HG03439 (cell line): ENCODE results near the gene TMTC4.
"Not testable (repeated sequence)": the region's sequence is repeated elsewhere in the genome, so short reads cannot be mapped to it uniquely, and the experiment has no call there.

ENCODE experiments used
- ATAC-seq: cut with Tn5 transposase; IDR thresholded peaks from one replicate; pipeline ENCODE4 v1.9.1; 2021; ENCODE audit warnings: mild to moderate bottlenecking, moderate library complexity; ENCODE audit not compliant: unreplicated experiment

The TMTC4 gene

DNA sequence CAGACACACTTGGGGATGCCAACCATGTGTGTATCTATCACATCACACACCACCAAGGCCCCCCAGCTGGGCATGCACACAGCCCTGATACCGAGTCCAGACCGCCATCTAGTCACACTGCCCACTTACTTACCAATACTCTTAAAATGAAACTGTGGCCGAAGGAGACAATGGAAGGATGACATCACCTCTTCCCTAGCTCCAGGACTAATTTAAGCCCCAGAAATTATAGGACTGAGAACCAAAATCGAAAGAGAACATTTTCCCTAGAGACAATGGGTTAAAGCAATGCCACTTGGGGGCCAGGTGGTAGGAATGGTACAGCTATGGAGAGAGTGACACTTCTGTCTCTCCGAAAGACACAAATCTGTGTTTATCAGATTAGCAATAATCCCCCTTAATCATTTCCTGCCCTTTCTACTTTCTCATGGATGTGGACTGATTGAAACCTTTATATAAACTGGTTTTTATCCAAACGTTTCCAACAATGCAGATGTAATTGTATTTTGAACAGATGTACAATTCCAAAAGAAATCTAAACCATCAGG lies 85.3 kb downstream of the TMTC4 start:
- ATAC-seq, result no peak

DNA sequence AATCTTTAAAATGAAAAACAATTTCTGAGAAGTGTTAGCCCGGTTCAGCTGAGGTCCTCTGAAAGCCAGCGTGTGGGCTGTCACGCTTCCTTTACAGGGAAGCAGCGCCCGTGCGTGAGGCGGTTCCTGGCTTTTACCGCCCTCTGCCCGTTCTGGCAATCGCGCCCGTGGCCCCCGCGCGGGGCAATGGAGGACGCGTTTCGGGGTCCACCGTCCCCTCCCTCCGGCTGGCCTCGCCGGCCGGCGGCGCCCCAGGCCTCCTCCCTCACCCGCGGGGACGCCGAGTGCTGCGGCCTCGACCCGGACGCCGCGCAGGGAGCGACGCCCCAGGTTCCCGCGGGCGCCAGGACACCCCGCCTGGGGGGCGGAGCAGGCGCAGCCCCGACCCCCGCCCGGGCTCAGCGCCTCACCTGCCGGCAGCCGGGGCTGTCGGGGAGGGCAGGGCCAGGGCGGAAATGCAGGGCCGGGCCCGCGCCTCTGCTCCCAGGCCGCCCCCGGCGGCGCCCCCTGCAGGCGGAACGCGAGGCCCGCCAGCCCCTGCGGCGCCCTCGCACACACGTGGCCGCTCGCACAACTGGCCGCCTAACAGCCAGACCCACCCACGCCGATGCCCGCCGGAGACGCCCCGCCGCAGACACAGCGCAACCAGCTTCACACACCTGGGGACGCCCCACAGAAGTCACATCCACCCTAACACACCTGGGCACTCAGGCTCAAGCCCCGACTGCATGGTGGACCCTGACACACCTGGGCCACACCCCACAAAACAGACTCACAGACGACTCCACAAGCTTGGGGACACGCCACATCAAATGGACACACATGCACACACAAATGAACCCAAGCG lies 86.0 kb downstream of the TMTC4 start, which contains the start of gene GGACT:
TSS of gene GGACT (minus strand) at position 459 of the 847 bp plus-strand sequence. CDS start 56,198 bp downstream, outside the sequence.
- peak; percentile 97 for ATAC-seq

DNA sequence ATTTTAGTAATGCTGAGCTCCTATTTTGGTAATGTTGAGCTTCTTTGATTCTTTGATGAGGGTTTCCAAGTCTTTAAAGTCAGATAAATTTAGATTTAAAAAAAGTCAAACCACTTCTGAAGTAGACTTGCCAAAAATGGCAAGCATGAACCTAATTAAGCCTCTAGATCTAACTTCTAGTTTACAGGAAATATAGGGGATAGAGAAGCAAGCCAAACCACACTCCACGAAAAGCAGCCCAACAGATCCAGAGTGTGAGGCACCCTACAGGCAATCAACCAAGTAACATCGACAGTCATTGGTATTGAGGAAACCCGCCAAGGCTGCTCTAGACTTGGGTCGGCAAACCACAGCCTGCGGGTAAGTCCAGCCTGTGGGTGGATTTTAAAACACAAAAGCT lies 89.7 kb downstream of the TMTC4 start:
- no peak for ATAC-seq

DNA sequence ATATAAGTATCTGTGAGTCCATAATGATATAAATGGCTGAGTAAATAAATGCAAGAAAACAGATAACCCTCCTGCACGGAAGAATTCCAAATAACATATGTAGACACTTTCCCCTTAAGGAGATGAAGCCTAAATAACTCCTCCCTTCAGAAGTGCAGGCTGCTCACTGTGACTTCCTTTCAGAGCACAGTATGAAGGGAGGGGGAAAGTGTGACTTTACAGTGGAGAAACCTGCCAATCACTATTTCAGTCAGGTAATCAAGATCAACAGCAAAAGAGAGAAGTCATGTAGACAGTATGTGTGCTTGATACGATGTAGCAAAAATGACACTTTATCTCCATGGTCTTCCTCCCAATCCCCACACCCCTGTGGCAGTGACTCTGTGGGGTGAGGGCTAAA lies 93.1 kb downstream of the TMTC4 start:
- ATAC-seq, result no peak

DNA sequence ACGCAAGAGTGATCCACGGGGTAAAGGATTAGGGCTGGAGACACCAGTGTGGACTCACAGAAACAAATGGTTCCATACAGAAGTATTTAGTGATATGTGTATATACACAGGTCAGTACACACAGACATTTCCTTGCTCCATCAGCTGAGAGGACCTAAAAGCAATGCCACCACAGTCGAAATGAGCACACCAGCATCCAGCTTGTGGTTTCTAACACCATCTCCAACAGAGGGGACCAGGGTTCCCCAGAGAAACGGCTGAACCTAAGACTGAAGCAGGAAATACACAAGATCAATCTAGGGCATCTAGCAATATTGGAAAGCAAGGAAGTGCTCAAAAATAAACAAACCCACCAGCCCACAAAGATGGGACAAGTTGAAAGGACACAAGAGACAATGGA lies 93.6 kb downstream of the TMTC4 start:
- ATAC-seq, result no peak

DNA sequence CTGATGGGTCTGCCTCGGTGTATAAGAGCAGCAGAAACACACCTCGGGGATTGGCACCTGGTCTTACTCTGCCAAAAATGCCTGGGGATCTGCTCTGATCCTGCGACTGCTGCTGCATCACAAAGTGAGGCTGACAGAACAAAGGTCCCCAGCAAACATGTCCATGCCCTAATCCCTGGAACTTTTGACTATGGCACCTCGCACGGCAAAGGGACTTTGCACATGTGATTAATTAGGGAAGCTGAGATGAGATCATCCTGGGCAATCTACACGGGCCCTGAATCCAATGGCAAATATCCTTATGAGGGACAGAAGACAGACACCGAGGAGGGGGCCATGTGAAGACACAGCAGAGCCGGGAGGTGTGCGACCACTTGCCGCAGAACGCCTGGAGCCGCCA lies 94.5 kb downstream of the TMTC4 start:
- ATAC-seq, result no peak

DNA sequence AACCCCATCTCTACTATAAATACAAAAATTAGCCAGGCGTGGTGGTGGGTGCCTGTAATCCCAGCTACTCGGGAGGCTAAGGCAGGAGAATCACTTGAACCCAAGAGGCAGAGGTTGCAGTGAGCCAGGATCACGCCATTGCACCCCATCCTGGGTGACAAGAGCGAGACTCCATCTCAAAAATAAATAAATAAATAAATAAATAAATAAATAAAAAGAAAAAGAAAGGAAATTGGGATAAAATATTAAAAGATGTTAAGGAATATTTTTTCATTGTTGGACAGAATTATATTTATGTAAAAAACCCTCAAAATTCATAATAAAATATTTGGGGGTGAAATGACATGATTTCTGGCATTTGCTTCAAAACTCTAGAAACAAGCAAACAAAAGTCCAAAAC lies 97.4 kb downstream of the TMTC4 start:
- not testable (repeated sequence) for ATAC-seq

DNA sequence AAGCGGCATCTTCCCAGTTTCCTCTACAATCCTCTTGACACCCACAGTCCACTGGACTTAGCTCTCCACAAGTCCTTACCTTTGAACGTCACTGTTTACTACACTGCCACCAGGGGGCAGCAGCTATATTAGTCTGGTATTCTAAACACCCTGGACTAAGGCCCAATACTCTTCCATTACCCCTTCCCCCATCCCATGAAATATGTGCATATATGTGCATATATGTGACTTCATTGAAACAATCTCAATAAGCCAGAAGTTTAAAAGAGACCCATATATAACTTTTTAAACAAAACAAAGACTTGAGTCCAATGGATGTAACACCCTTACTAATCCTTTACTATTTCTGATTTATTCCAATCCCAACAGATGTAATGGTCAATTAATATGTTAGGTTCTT lies 101.5 kb downstream of the TMTC4 start:
- peak; percentile 94 for ATAC-seq

DNA sequence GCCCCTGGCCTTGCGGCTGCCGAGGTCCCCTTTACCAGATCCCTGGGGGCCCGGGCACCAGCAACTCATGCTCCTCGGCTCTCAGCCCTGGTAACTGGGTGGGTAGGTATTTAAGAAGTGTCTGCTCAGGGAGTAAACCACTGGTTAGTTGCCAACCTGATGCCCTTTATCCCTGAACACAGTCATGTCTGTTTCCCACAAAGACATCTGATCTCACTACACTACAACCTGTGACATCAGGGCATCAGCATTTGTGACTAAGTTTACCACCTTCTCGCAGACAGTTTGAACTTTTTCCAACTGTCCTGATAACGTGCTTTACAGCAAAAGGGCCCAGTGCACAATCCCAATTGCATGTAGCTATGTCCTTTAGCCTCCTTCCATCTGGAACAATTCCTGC lies 108.1 kb downstream of the TMTC4 start:
- no peak for ATAC-seq

DNA sequence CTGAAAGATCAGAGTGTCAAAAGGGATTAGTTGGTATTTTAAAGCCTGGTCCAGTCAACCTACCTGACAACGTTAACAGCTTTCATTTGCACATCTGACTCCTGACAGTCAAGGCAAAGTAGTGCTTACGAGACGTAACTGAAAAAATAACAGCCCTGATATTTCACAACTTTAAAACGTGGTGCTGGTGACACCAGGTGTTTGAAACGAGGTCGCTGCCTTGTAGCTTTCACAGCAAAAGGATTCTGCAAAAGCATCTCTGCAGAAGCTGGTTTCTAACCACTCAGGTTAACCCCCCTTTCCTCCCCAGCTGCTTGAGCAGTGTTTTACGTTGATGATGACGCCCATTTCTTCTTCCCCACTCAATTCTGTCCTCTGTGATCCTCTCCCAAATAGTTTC lies 109.3 kb downstream of the TMTC4 start:
- ATAC-seq, result no peak

DNA sequence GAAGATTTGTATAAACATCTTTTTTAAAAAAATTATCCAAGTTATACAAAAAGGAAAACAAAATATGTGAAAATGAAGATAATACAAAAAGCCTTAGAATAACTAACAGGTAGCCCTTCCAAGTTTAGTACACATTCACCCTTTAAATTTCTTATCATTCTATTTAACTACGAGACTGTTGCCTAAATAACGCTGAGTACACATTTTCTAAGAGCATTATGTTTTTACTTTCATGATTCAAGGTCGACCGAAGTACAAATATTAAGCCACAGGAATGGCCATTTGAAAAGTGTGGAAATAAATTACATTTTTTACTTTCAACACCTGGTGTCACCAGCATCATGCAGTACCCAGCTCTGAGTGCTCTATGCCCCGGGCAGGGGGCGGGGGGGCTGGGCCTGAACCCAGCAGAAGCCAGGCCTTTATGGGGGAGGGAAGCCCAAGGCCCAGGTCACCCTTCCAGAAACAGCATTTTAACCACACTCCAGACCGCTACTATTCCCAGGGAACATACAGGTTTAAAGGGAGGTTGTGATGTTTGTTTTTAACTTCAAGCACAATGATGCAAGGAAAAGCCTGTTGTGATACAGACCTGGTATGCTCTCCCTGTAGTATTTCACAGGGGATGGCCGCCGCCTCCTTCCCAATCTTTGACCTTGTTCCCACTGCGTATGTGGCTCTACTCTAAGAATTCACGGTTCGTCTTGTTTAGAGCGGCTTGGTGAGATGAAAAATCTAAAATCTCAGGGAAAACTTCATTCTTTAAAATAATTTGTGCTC lies 110.0 kb downstream of the TMTC4 start:
- ATAC-seq, result no peak

DNA sequence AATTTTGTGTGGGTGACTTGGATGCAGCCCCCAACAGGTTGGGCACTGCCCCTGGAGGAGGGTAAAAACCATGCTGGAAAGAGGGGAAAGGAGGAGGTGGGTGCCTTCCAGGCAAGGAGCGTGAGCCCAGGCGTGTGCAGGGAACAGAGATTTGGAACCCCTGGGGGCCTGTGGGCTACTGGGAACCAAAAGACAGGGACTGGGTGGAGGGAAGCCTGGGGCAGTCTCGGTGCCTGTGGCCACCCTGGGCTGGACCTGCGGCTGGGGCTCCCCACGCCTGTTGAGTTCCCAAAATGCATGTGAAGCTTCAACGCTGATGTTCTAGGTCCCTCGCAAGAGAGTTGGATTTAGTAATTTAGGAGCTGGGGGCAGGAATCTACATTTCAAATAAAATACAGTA lies 110.8 kb downstream of the TMTC4 start:
- ATAC-seq, result no peak

DNA sequence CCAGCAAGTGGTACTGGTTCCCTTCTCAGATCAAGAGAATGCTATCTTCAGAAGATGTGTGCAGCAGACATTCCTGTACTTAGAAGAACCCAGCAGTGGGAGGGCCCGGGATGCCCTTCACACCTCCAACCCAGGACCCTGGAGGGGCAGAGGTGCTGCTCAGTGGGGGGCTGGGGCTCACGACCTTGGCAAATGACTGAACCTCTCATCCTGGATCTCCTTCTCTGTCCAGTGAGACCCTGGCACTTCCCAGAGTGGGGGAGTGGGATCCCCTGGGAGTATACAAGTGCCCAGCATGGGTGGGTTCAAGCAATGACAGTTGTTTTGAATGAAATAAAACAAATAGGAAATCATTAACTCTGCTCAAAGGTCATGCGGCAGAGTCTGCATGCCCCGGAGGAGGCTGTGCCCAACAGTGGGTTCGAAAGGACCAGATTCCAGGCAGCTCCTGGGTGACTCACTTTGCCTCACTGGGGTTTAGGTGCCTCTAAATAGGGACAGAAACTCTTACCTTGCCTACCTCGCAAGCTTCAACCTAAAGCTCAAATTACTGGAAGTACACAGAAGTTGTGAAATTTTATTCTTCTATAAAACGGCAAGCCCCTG lies 112.9 kb downstream of the TMTC4 start:
- ATAC-seq, result no peak

DNA sequence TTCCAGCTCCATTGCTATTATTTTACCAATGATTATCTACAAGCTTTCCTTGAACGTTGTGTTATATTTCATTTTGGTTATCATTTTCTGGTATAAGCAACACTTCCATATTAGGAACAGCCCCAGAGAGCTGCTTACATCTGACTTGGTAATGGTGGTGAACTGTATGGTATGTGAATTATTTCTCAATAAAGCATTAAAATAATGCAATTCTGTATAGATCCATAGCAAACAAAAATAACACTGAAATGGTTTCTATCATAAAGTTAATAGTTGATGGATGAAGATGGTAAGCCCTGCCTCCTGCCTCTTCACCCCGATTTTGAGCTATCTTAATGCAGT lies 113.5 kb downstream of the TMTC4 start:
- ATAC-seq, result no peak

DNA sequence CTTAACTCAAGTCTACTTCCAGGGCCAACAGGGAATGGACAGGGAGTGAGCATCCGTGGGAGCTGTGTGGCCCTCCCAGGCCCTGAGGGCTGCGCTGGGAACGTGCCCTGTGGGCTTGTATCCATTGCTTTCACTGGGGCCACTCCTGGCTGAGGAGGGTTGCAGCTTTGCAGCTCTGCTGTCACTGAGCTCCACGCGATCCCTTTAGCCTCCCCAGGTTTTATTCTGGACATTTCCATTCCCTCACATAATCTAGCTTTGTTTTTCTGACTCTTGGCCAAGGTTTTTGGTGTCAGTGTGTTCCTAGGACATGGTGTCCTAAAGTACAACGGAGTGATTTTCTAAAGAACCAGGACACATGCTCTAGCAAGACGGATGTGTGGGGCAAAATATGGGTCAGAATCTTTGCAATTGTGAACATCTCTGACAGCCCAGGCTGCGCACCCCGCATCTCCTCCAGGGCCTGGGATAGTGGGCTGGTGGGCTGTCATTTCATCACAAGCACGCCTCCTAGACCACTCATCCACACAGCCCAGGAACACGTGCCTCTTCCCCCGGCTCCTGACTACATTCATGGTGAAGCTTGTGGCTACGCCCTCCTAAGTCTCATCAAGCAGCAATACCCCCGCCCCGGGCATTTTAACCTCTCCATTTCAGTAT lies 114.0 kb downstream of the TMTC4 start:
- ATAC-seq, result no peak

DNA sequence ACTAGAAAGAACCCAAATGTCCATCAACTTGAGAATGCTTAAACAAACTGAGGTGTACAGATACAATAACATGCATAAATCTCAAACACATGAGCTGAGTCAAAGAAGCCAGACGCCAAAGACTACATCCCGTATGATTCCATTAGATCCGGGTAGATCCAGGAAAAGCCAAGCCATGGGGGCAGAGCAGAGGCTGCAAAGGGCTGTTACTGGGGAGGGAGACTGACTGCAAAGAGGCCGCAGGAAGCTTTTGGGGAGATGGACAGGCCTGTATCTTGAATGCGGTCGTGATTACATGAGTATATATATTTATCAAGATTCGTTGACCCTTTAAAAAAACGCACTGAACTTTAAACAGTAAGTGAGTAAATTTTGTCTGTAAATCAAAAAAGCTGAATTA lies 114.7 kb downstream of the TMTC4 start:
- no peak for ATAC-seq
